Bronchial epithelial cell (primary cell): ENCODE measurements around the gene TES. TPM values are rescaled to one million over a fixed set of nuclear protein-coding genes. Genes with fewer than 3 reads are reported as not detected.

Experiments used
- DNase-seq: peaks from one replicate; pipeline ENCODE4 v3.0.0-alpha.2; 2010; ENCODE audit warnings: low read depth
- FAIRE-seq: peaks from 2 replicates; lab custom pipeline; 2011; peaks lifted over from hg19 to GRCh38; lab: Jason Lieb, UNC
- H3K27me3 ChIP-seq: 2 replicates; pipeline ENCODE4 v1.5.1; 2011; ENCODE audit warnings: low read length; ENCODE audit not compliant: control insufficient read depth, insufficient read depth
- H3K36me3 ChIP-seq: 2 replicates; pipeline ENCODE4 v1.5.1; 2011; ENCODE audit warnings: low read length; ENCODE audit not compliant: control insufficient read depth, insufficient read depth
- H3K4me3 ChIP-seq: 2 replicates; pipeline ENCODE4 v1.5.1; 2011; ENCODE audit warnings: mild to moderate bottlenecking, low read depth, low read length, control low read depth
- total RNA-seq: library from RNA; depleted of rRNA; stranded (reverse); fragments of >200 nt; gene quantifications from 2 replicates; pipeline ENCODE4 v1.2.1, GENCODE V29; 2014
- TF ChIP-seq, protein P1 (sequence below): IDR thresholded peaks from 2 replicates; pipeline ENCODE4 v1.5.1; 2011; ENCODE audit warnings: mild to moderate bottlenecking, moderate library complexity, low read length, control low read depth, inconsistent platforms; ENCODE audit not compliant: insufficient read depth, severe bottlenecking

Gene TES
- total RNA-seq, 1 donor from 2014 or later = 276 TPM

DNA sequence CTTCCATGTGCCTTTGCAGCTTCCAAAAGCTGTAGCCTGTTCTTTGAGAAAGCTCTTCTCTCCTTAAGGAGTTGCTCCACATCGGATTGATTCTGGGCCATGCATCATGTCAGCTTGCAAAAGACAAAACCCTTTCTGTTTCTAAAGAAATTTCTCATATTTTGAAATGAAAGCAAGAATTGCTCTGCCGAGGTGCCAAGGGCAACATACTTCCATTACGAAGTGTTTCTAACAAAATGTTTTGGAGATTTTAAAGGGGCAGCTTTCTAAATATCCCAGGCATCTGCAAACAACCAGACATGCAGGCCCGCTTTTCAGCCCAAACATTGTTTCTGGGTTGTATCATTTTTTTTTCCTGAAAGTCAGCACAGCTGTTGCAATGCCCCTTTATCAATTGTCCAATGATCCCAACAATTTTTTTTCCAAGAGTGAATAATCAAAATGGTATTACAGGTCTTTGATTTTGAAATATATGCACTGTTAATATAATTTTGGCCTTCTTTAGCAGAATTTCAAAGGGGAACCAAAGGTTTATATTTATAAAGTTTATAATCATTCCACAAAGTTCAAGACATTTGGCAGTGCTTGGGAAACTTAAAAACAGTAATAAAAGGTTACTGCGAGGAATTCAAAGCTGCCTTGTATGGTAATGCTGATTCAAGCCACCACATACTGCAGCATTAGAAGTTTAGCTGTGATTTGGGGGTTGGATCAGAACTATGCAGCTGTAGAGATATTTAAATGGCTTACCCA lies 61.0 kb downstream of the TES start:
- Histone ChIP-seq H3K27me3 (no peaks in the 10 kb centered on the region), H3K4me3 (no peak overlapping the region), H3K36me3 (no peaks in the 10 kb centered on the region)
- TF ChIP-seq, protein P1, sequence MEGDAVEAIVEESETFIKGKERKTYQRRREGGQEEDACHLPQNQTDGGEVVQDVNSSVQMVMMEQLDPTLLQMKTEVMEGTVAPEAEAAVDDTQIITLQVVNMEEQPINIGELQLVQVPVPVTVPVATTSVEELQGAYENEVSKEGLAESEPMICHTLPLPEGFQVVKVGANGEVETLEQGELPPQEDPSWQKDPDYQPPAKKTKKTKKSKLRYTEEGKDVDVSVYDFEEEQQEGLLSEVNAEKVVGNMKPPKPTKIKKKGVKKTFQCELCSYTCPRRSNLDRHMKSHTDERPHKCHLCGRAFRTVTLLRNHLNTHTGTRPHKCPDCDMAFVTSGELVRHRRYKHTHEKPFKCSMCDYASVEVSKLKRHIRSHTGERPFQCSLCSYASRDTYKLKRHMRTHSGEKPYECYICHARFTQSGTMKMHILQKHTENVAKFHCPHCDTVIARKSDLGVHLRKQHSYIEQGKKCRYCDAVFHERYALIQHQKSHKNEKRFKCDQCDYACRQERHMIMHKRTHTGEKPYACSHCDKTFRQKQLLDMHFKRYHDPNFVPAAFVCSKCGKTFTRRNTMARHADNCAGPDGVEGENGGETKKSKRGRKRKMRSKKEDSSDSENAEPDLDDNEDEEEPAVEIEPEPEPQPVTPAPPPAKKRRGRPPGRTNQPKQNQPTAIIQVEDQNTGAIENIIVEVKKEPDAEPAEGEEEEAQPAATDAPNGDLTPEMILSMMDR = no peak
- FAIRE-seq (no peak), DNase-seq (no peak)

DNA sequence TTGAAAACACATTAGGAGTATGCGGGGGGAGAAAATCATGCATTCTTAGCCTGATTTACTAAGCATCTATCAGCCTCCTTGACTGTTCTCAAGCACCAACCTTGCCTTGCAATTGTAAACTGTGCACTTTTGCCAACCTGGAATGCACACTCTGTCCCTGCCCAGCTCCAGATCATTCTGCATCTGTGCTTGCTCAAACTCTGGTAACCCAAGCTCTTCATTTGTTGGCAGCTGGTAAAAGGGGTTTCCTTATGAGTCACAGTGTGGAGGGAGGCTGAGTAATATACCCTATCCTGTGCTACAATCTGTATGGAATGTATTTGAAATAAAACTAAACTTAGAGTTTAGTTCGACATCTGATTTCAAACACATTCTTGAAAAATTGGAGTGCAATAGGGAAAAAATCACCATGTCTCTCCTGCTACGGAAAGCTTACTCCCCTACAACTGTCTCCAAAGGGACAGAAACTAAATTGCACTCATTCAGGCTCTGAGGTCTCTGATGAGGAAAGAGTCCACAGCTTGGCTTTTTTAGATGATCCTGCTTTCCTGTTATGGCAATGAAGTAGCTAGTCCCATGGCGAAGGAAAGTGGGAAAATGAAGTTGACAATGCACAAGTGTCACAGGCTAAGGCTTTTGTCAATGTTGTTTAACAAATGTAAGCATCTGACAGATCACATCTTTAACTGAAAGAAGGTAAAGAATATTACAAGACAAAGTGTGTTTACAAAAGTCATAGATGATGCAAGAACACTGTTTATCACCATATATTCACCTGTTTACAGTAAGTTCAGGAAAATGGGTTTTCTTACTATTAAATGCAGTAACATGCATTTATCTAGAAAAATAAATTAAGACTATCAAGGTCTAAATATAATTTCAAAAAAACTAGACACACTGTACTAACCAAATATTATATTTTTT lies 61.9 kb downstream of the TES start:
- no peaks in the 10 kb centered on the region for H3K36me3 ChIP-seq
- DNase-seq (peak; percentile 96), FAIRE-seq (no peak)
- H3K4me3 ChIP-seq = no peak overlapping the region
- H3K27me3 ChIP-seq = no peaks in the 10 kb centered on the region
- TF ChIP-seq, protein P1 = no peak

DNA sequence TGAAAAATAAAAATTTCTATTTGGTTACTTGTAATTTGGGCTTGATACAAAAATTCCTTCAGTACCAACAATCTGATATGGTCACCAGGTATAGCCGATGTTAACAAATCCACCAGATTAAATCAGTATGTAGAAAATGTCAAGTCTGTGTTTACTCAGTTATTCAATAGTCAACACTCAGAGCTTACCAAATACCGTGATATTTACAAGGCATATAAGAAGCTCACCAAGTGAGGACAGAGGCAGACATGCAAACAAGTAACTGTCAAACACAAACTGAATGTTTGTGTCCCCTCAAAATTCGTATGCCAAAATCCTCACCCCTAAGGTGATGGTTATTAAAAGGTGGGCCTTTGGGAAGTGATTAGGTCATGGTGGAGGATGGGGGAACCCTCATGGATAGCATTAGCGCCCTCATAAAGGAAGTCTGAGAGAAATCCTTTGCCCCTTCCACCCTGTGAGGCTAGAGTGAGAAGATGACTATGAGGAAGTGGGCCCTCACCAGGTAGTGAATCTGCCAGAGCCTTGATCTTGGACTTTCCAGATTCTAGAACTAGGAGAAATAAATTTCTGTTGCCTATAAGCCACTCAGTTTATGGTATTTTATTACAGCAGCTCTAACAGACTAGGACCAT lies 63.1 kb downstream of the TES start:
- DNase-seq (peak; percentile 62), FAIRE-seq (no peak)
- no peaks in the 10 kb centered on the region for H3K36me3 ChIP-seq
- H3K27me3 ChIP-seq = no peaks in the 10 kb centered on the region
- no peak overlapping the region for H3K4me3 ChIP-seq
- TF ChIP-seq, protein P1 = no peak

DNA sequence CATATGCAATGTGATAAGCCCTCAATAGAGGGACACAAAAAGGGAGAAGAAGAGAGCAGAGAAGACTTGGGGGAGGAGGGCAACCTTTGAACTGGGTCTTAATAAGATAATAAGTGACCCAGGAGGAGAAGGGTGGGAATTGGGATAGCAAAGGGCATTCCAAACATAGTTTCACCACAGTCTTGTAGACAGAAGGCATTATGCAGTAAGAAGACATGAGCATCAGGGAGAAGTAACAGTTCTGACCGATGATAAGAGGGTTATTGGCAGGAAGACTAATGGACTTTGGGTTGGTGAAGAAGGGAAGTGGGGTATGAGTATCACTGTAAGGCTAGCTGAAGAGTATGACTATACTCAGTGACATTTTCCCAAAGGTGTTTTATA lies 63.6 kb downstream of the TES start:
- FAIRE-seq = no peak
- DNase-seq = no peak
- no peaks in the 10 kb centered on the region for H3K36me3 ChIP-seq
- TF ChIP-seq, protein P1 = no peak
- no peaks in the 10 kb centered on the region for H3K27me3 ChIP-seq
- H3K4me3 ChIP-seq = no peak overlapping the region

DNA sequence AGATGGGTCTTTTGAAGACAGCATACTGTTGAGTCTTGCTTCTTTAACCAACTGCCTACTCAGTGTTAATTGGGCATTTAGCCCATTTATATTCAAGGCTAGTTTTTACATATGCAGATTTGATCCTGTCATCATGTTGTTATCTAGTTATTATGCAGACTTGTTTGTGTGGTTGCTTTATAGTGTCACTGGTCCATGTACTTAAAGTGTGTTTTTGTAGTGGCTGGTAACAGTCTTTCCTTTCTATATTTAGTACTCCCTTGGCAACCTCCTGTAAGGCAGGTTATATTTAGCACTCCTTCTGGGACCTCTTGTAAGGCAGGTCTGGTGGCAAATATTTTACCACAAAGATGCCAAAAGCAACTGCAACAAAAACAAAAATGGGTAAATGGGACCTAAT lies 66.7 kb downstream of the TES start:
- no peak for DNase-seq
- H3K36me3 ChIP-seq = no peaks in the 10 kb centered on the region
- no peak for FAIRE-seq
- no peak overlapping the region for H3K4me3 ChIP-seq
- H3K27me3 ChIP-seq = no peaks in the 10 kb centered on the region
- TF ChIP-seq, protein P1 = no peak
